NCI-H524 treated with DMSO at 0.1 percent for 48 hours (cell line): ENCODE measurements around the gene EVI2A.

Experiments used
- DNase-seq: peaks from one replicate; lab custom pipeline; 2025; lab: John Stamatoyannopoulos, UW

The EVI2A gene

GRCh38 chr17:31273516-31273915, 47.9 kb downstream of the EVI2A start:
- no peak for DNase-seq

GRCh38 chr17:31272803-31273202, 48.6 kb downstream of the EVI2A start:
- no peak for DNase-seq

GRCh38 chr17:31272236-31272635, 49.2 kb downstream of the EVI2A start:
- no peak for DNase-seq

GRCh38 chr17:31269578-31269983, 51.8 kb downstream of the EVI2A start:
- DNase-seq = no peak

GRCh38 chr17:31269036-31269577, 52.3 kb downstream of the EVI2A start:
- DNase-seq = no peak
